Liver (tissue), 9 donors: ENCODE data around the gene PRR23E. TPM values are rescaled to one million over a fixed set of nuclear protein-coding genes. Genes with fewer than 3 reads are reported as not detected.

Experiments used
- DNase-seq: peaks from one replicate; pipeline ENCODE4 v3.0.0-alpha.2; 2017; ENCODE audit warnings: low spot score
- H3K27ac ChIP-seq, 2 donors: one replicate each; pipeline ENCODE4 v1.7.0; 2013; ENCODE audit warnings: inconsistent platforms in 2 of 2, low read length in 2 of 2, control low read depth in 1 of 2, low read depth in 1 of 2, mild to moderate bottlenecking in 1 of 2
- H3K27me3 ChIP-seq, 4 donors: one replicate each; pipeline versions ENCODE4 v1.6.1 to v1.7.0; 2013; ENCODE audit warnings: low read length in 3 of 4, inconsistent platforms in 1 of 4, mild to moderate bottlenecking in 1 of 4, moderate library complexity in 1 of 4; ENCODE audit not compliant: control insufficient read depth in 4 of 4, insufficient read depth in 4 of 4
- H3K36me3 ChIP-seq, 4 donors: one replicate each; pipeline versions ENCODE4 v1.6.1 to v1.7.0; 2013; ENCODE audit warnings: low read length in 3 of 4, mild to moderate bottlenecking in 3 of 4, low read depth in 1 of 4, moderate library complexity in 1 of 4; ENCODE audit not compliant: control insufficient read depth in 4 of 4, insufficient read depth in 3 of 4
- H3K4me1 ChIP-seq, 4 donors: one replicate each; pipeline versions ENCODE4 v1.6.1 to v1.7.0; 2013; ENCODE audit warnings: low read length in 3 of 4, mild to moderate bottlenecking in 3 of 4, moderate library complexity in 1 of 4; ENCODE audit not compliant: control insufficient read depth in 4 of 4, insufficient read depth in 4 of 4
- H3K4me3 ChIP-seq, 3 donors: one replicate each; pipeline versions ENCODE4 v1.6.1 to v1.7.0; 2013; ENCODE audit warnings: low read length in 3 of 3, control low read depth in 1 of 3, low read depth in 1 of 3, mild to moderate bottlenecking in 1 of 3
- H3K9ac ChIP-seq, 2 donors: one replicate each; pipeline ENCODE4 v1.7.0; 2013; ENCODE audit warnings: low read length in 2 of 2, mild to moderate bottlenecking in 2 of 2, moderate library complexity in 2 of 2, control low read depth in 1 of 2, low read depth in 1 of 2
- H3K9me3 ChIP-seq, 4 donors: one replicate each; pipeline versions ENCODE4 v1.6.1 to v1.7.0; 2013; ENCODE audit warnings: low read length in 3 of 4; ENCODE audit not compliant: control insufficient read depth in 4 of 4
- EGR1 ChIP-seq, 2 donors: IDR thresholded peaks; 2 replicates each; pipeline ENCODE4 v1.6.1; 2016 to 2018; ENCODE audit warnings: antibody characterized with exemption in 2 of 2, low read depth in 2 of 2
- FOXA1 ChIP-seq: IDR thresholded peaks from 2 replicates; pipeline ENCODE4 v1.6.1; 2016; ENCODE audit warnings: antibody characterized with exemption
- FOXA2 ChIP-seq: IDR thresholded peaks from 2 replicates; pipeline ENCODE4 v1.6.1; 2016; ENCODE audit warnings: antibody characterized with exemption
- GABPA ChIP-seq, 2 donors: IDR thresholded peaks in 1 of 2; conservative IDR thresholded peaks in 1 of 2; 2 replicates each; pipeline ENCODE4 v1.6.1; 2016; ENCODE audit warnings: antibody characterized with exemption in 2 of 2, mild to moderate bottlenecking in 1 of 2, moderate library complexity in 1 of 2
- HNF4A ChIP-seq, 2 donors: conservative IDR thresholded peaks; 2 replicates each; pipeline ENCODE4 v1.6.1; 2016; ENCODE audit warnings: antibody characterized with exemption in 2 of 2, mild to moderate bottlenecking in 2 of 2
- HNF4G ChIP-seq: IDR thresholded peaks from 2 replicates; pipeline ENCODE4 v1.6.1; 2016; ENCODE audit warnings: antibody characterized with exemption
- NR2F2 ChIP-seq: IDR thresholded peaks from 2 replicates; pipeline ENCODE4 v1.6.1; 2016; ENCODE audit warnings: antibody characterized with exemption
- SP1 ChIP-seq: IDR thresholded peaks from 2 replicates; pipeline ENCODE4 v1.6.1; 2018; ENCODE audit warnings: antibody characterized with exemption, mild to moderate bottlenecking
- TAF1 ChIP-seq: conservative IDR thresholded peaks from 2 replicates; pipeline ENCODE4 v1.6.1; 2016; ENCODE audit warnings: antibody characterized with exemption, mild to moderate bottlenecking
- YY1 ChIP-seq: IDR thresholded peaks from 2 replicates; pipeline ENCODE4 v1.6.1; 2016; ENCODE audit warnings: antibody characterized with exemption, mild to moderate bottlenecking
- whole genome bisulfite sequencing: extraction: QIAGEN DNeasy Blood & Tissue Kit; methylation state at CpG from one replicate; pipeline ENCODE4 v1.1.7; 2013; 5-methylcytosine and 5-hydroxymethylcytosine counted together
- polyA plus RNA-seq, 2 donors: library from polyadenylated mRNA; stranded (reverse) in 1 of 2; unstranded in 1 of 2; fragments of 200-250 nt in 1 of 2; fragments of >200 nt in 1 of 2; fragmentation: Nextera tagmentation in 1 of 2; extraction: Ambion mirVana in 1 of 2; gene quantifications; one replicate each; pipeline versions ENCODE4 v1.2.1 to v1.2.3, GENCODE V29; 2013 to 2015
- total RNA-seq, 2 donors: library from RNA; depleted of rRNA; stranded (reverse); fragments of >200 nt; gene quantifications; one replicate each; pipeline ENCODE4 v1.2.3, GENCODE V29; 2014
- TF ChIP-seq, protein P1 (sequence below): IDR thresholded peaks from 2 replicates; pipeline ENCODE4 v1.6.1; 2016; ENCODE audit warnings: antibody characterized with exemption
- TF ChIP-seq, protein P2 (sequence below): IDR thresholded peaks from 2 replicates; pipeline ENCODE4 v1.6.1; 2016; ENCODE audit warnings: antibody characterized with exemption, mild to moderate bottlenecking
- TF ChIP-seq, protein P3 (sequence below): IDR thresholded peaks from 2 replicates; pipeline ENCODE4 v1.6.1; 2016; ENCODE audit warnings: antibody characterized with exemption
- TF ChIP-seq, protein P4 (sequence below): IDR thresholded peaks from 2 replicates; pipeline ENCODE4 v1.6.1; 2016; ENCODE audit warnings: antibody characterized with exemption
- donor health status: healthy.
- donor health status: healthy.
- donor health status: healthy.
- donor health status: healthy.
- donor health status: healthy.

The PRR23E gene
- total and polyA plus RNA-seq, 4 donors, result not detected

DNA sequence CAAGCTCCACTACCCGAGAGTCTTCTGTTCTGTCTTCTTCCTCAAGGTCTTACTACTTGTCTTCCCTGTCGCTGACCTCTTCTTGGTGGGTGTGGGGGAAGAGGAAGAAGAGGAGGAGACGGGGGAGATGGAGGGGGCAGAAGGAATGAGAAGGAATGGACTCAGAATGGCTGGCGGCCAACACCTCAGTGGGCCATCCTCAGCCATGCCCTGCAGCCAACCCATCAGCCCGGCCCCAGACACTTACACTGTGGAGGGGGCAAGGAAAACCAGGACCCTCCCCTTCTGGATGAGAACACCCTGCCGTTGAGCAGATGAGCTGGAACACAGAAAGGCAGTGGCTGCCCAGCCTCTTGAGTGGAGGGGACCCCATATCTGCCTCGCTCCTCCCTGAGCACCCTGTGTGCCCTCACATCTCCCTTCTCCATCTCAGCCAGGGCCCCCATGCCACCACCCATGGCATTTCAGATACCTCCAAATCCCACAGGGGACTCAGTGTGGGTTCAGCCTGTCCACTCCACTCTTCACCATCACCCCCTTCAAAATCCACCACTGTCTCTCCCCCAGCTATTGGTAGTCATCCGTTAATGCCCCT is 45.5 kb upstream of the PRR23E start:
- WGBS, result 76% methylated on average over 8 of the region's 8 CpGs

DNA sequence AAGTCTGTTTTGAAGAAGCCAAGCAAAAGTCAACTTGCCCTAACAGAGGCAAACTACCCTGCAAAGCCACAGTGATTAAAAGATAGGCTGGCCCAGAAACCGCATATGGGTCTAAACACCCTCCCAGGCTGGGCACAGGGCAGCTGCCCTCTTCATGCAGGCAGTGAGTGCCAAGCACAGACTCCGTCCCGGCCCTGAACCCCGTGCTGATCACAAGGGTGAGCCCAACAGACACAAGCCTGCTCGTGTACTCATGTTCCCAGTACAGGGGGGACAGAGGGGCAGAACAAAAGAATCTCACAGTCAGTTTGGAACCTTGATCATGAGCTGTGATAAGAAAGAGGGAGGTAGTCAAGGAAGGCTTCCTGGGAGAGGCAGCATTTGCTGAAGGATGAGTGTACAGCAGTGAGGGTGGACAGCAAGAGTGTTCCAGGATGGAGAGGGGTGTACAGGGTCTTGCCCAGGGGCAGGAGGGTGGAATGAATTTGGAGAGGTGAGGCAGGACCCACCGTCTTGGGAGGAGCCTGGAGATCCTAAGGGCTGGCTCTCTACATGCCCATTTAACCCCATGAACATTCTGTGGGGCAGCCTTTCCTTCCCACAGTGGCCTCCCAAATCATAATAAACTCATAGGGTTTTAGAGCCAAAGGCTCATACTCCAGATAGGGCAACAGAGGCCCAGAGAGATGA is 43.2 kb upstream of the PRR23E start:
- Histone ChIP-seq H3K36me3 (no peaks in the 10 kb centered on the region), H3K4me1 (no peaks in the 10 kb centered on the region), H3K9ac (no peak overlapping the region), H3K27ac (no peak overlapping the region), H3K9me3 (no peaks in the 10 kb centered on the region), H3K27me3 (peaks cover 0 to 12% (median 1%) of the 10 kb centered on the region in 4 donors), H3K4me3 (no peak overlapping the region)
- whole genome bisulfite sequencing, result 76% methylated on average over 6 of the region's 6 CpGs
- TF ChIP-seq, protein P1, sequence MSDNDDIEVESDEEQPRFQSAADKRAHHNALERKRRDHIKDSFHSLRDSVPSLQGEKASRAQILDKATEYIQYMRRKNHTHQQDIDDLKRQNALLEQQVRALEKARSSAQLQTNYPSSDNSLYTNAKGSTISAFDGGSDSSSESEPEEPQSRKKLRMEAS, result no peak
- TF ChIP-seq HNF4A (conservative IDR thresholded peaks at IDR 0.05), result no peak
- TF ChIP-seq YY1, result no peak
- no peak for TF ChIP-seq GABPA (IDR thresholded peaks at IDR 0.05 in 1 of 2, conservative IDR thresholded peaks at IDR 0.05 in 1 of 2)
- no peak for DNase-seq

More for the DNA sequence above, 45.5 kb upstream of the PRR23E start:
- Histone ChIP-seq H3K9me3 (no peaks in the 10 kb centered on the region), H3K4me1 (no peaks in the 10 kb centered on the region), H3K36me3 (no peaks in the 10 kb centered on the region), H3K27ac (no peak overlapping the region), H3K27me3 (peaks cover 0 to 12% (median 1%) of the 10 kb centered on the region in 4 donors), H3K9ac (no peak overlapping the region), H3K4me3 (no peak overlapping the region)
- TF ChIP-seq EGR1 (IDR thresholded peaks at IDR 0.05; ENCODE audit: low read depth in 2 of 2), result no peak
- no peak for TF ChIP-seq HNF4G
- TF ChIP-seq, protein P2, sequence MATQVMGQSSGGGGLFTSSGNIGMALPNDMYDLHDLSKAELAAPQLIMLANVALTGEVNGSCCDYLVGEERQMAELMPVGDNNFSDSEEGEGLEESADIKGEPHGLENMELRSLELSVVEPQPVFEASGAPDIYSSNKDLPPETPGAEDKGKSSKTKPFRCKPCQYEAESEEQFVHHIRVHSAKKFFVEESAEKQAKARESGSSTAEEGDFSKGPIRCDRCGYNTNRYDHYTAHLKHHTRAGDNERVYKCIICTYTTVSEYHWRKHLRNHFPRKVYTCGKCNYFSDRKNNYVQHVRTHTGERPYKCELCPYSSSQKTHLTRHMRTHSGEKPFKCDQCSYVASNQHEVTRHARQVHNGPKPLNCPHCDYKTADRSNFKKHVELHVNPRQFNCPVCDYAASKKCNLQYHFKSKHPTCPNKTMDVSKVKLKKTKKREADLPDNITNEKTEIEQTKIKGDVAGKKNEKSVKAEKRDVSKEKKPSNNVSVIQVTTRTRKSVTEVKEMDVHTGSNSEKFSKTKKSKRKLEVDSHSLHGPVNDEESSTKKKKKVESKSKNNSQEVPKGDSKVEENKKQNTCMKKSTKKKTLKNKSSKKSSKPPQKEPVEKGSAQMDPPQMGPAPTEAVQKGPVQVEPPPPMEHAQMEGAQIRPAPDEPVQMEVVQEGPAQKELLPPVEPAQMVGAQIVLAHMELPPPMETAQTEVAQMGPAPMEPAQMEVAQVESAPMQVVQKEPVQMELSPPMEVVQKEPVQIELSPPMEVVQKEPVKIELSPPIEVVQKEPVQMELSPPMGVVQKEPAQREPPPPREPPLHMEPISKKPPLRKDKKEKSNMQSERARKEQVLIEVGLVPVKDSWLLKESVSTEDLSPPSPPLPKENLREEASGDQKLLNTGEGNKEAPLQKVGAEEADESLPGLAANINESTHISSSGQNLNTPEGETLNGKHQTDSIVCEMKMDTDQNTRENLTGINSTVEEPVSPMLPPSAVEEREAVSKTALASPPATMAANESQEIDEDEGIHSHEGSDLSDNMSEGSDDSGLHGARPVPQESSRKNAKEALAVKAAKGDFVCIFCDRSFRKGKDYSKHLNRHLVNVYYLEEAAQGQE, result no peak
- TF ChIP-seq TAF1, result no peak
- TF ChIP-seq, protein P1, result no peak
- TF ChIP-seq SP1, result no peak
- no peak for TF ChIP-seq GABPA (IDR thresholded peaks at IDR 0.05 in 1 of 2, conservative IDR thresholded peaks at IDR 0.05 in 1 of 2)
- DNase-seq, result no peak

DNA sequence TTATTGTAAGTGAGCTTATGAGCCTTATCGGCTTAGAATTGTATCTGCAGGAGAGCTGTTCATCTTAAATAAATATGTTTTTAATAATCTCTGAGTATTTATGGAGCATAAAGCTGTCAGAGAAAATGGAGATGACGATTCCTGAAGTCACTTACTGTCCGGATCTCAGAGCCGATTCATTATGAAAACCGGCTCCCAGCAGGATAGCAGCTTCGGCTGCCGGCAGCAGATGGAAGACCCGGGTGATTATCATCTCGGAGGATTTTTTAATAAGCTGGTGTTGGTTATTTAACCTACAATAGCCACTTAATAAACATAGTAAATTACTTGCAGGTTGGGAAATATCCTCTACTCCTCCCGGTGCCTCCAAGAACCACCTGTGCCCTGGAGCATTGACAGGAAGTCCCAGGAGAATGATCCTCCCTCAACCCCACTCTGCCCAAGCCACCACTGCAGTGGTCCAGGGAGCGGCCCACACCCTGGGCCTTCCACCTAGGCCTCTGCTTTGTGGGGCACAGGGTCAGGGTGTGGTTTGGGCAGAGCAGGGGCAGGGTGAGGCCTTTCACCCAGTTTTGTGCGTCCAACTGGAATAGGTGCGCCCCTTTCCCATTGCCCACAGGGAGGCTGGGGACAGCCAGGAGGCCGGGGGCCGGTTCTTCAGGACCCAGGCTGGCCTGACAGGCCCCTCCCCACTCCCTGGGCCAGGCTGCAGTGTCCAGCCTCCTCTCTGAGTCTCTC is 42.2 kb upstream of the PRR23E start:
- no peak overlapping the region for H3K27ac ChIP-seq
- no peaks in the 10 kb centered on the region for H3K4me1 ChIP-seq
- WGBS, result 89% methylated on average over 15 of the region's 15 CpGs
- H3K36me3 ChIP-seq, result no peaks in the 10 kb centered on the region
- H3K27me3 ChIP-seq, result peaks cover 0 to 12% (median 1%) of the 10 kb centered on the region in 4 donors
- TF ChIP-seq, protein P3, sequence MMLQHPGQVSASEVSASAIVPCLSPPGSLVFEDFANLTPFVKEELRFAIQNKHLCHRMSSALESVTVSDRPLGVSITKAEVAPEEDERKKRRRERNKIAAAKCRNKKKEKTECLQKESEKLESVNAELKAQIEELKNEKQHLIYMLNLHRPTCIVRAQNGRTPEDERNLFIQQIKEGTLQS, result no peak
- TF ChIP-seq GABPA (IDR thresholded peaks at IDR 0.05 in 1 of 2, conservative IDR thresholded peaks at IDR 0.05 in 1 of 2) (no peak), FOXA2 (no peak), YY1 (no peak), NR2F2 (no peak), FOXA1 (no peak), HNF4G (no peak)
- TF ChIP-seq, protein P4, sequence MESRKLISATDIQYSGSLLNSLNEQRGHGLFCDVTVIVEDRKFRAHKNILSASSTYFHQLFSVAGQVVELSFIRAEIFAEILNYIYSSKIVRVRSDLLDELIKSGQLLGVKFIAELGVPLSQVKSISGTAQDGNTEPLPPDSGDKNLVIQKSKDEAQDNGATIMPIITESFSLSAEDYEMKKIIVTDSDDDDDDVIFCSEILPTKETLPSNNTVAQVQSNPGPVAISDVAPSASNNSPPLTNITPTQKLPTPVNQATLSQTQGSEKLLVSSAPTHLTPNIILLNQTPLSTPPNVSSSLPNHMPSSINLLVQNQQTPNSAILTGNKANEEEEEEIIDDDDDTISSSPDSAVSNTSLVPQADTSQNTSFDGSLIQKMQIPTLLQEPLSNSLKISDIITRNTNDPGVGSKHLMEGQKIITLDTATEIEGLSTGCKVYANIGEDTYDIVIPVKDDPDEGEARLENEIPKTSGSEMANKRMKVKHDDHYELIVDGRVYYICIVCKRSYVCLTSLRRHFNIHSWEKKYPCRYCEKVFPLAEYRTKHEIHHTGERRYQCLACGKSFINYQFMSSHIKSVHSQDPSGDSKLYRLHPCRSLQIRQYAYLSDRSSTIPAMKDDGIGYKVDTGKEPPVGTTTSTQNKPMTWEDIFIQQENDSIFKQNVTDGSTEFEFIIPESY, result no peak
- H3K9ac ChIP-seq, result no peak overlapping the region
- H3K4me3 ChIP-seq, result no peak overlapping the region
- no peak for DNase-seq
- no peaks in the 10 kb centered on the region for H3K9me3 ChIP-seq
